ENCODE results near the gene P4HB. TPM values are rescaled to one million over a fixed set of nuclear protein-coding genes. Genes with fewer than 3 reads are reported as not detected.

The P4HB gene
- total and polyA plus RNA-seq, 2 donors (not counting 1 experiment from before 2014, with no cell fraction given): 37.4 to 191 TPM

DNA sequence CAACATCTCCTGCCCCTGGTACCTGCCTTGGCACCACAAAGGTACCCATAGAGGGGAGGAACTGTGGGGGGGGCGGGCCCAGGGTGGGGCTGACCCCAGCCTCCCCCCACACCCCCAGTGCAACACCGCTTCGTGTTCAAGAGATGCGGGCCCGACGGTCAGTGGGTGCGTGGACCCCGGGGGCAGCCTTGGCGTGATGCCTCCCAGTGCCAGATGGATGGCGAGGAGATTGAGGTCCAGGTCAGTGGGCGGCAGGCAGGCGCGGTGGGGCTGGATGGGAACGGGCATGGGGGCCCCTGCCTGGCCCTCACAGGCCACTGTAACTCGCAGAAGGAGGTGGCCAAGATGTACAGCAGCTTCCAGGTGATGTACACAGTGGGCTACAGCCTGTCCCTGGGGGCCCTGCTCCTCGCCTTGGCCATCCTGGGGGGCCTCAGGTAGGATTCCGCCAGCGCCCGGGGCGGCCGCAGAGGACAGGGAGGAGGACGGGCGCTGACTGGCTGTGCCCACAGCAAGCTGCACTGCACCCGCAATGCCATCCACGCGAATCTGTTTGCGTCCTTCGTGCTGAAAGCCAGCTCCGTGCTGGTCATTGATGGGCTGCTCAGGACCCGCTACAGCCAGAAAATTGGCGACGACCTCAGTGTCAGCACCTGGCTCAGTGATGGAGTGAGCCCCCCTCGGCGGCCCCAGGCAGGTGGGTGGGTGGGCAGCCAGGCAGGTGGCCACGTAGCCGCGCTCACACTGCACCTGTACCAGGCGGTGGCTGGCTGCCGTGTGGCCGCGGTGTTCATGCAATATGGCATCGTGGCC lies 49.2 kb downstream of the P4HB start:
- no peak overlapping the region for H3K9ac ChIP-seq (ENCODE audit: low read length)

More for the DNA sequence above, 49.2 kb downstream of the P4HB start:
- H3K36me3 ChIP-seq (replicated peaks in 1 of 2; ENCODE audit: control extremely low read depth in 1 of 2, control insufficient read depth in 1 of 2, extremely low read depth in 1 of 2, insufficient read depth in 2 of 2, low read length in 1 of 2): no peaks in the 10 kb centered on the region
- H4K20me1 ChIP-seq (ENCODE audit: control insufficient read depth, insufficient read depth, low read length, poor library complexity, severe bottlenecking): no peaks in the 10 kb centered on the region
- peaks cover 0 to 3% (median 0%) of the 10 kb centered on the region in 3 donors for H3K9me3 ChIP-seq (ENCODE audit: control extremely low read depth in 1 of 3, control insufficient read depth in 2 of 3, insufficient read depth in 1 of 3, low read length in 2 of 3)
- H3K4me3 ChIP-seq (ENCODE audit: control extremely low read depth in 1 of 5, extremely low read depth in 1 of 5, insufficient read depth in 1 of 5, low read depth in 2 of 5, low read length in 4 of 5): no peak overlapping the region
- H3K27me3 Mint-ChIP-seq: peaks cover 12% of the 10 kb centered on the region
- peaks cover 0 to 16% (median under 1%) of the 10 kb centered on the region in 4 experiments for H3K27me3 ChIP-seq (replicated peaks in 1 of 4; ENCODE audit: control extremely low read depth in 1 of 4, control insufficient read depth in 3 of 4, insufficient read depth in 4 of 4, low read length in 3 of 4)
- ChIA-PET CTCF (no interaction called here), POLR2A (no interaction called here)
- DNase-seq (no peak), ATAC-seq (ENCODE audit: low read depth) (no peak)
- no peaks in the 10 kb centered on the region for H3K79me2 ChIP-seq (ENCODE audit: control insufficient read depth, insufficient read depth, low read length)
- TF ChIP-seq EZH2 (IDR thresholded peaks at IDR 0.05; ENCODE audit: borderline replicate concordance, insufficient read depth, low read depth, low read length, poor library complexity, severe bottlenecking): no peak
- no peak for TF ChIP-seq CTCF (IDR thresholded peaks at IDR 0.05)
- H3K4me2 ChIP-seq (replicated peaks; ENCODE audit: low read depth, low read length, poor library complexity, severe bottlenecking): no peak overlapping the region
- no peak overlapping the region for H3K27ac ChIP-seq (ENCODE audit: low read length in 2 of 2)
- WGBS (ENCODE audit: insufficient coverage): 90% methylated on average over 39 of the region's 42 CpGs
- H2AFZ ChIP-seq (ENCODE audit: insufficient read depth, low read depth, low read length, poor library complexity, severe bottlenecking): no peak overlapping the region
- H3K4me1 ChIP-seq (ENCODE audit: control insufficient read depth in 2 of 2, insufficient read depth in 2 of 2, low read length in 2 of 2): no peaks in the 10 kb centered on the region
- no peak overlapping the region for H3K27ac Mint-ChIP-seq
- no peaks in the 10 kb centered on the region for H3K9me3 Mint-ChIP-seq (ENCODE audit: insufficient read depth)
- H3K4me1 Mint-ChIP-seq: no peaks in the 10 kb centered on the region
- intact Hi-C loops (cut with micrococcal nuclease): no loop called here
- H3K4me3 Mint-ChIP-seq: no peak overlapping the region

Measured in B cell (primary cell).